OCI-LY3 (cell line): ENCODE measurements around the gene MMD2.

Experiments used
- CTCF ChIP-seq: fragments of 200-600, 300-600 bp; sonication (generic); IDR thresholded peaks from 2 replicates; pipeline ENCODE4 v1.5.1; 2014; ENCODE audit warnings: antibody characterized with exemption, low read length, low read depth
- EZH2phosphoT487 ChIP-seq: fragments of 200-600 bp; shearing (Covaris generic); IDR thresholded peaks from 2 replicates; pipeline ENCODE4 v1.6.1; 2018; ENCODE audit warnings: antibody characterized with exemption, mixed run types, low read depth

- TF ChIP-seq CTCF: no peak
- TF ChIP-seq EZH2phosphoT487: no peak
Observed at GRCh38 chr7:4866528-4867496, 92.2 kb downstream of the MMD2 start.
